Measurements from ENCODE around the gene AKR1C8.

Gene AKR1C8

DNA sequence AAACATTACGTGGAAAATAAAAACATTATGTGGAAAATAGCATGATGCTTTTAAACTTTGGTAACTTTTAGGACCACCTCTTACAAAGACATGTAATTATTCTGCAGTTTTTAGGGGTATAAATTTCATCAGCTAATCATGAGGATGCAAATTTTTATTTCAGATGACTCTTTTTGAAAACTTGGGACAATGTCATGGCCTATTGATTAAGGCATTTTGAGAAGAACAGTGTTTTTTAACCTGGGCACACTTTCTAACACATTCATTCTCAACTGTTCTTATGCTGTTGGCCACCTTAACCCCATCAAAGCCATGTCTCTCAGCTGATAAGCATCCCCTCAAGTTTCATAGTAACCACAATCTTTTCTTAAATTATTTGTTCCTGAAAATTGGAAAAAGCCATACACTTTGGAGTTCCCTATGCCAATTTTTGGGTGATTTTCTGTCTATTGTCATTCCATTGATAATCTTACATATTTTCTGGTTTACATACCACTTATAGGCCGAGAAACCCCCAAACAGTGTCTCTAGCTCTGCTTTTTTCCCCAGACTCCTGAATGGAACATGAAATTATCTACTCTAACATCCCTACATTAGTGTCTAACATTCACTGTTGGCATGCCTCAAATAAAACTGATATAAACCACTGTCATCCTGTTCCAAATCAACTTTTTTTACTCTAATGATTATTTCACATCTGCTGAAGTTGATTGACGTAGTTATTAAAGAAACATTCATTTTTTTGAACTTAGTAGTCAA is 76.1 kb downstream of the AKR1C8 start:
- DNase-seq (ENCODE audit: low read depth, low spot score): no peak

- DNase-seq (ENCODE audit: low read depth, low spot score): no peak
Measured at GRCh38 chr10:5107860-5108526, 77.0 kb downstream of the AKR1C8 start.

DNA sequence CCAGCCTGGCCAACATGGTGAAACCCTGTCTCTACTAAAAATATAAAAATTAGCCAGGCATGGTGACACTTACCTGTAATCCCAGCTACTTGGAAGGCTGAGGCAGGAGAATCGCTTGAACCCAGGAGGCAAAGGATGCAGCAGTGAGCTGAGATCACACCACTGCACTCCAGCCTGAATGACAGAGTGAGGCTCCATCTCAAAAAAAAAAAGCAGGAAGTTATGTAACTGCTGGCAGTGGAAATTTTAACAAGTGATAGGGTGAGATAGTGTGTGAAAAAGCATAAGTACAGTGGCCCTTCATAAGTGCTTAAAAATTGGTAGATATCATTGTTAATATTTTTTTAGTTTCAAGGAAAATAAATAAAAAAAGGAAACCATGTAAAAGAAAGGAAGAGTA is 78.4 kb downstream of the AKR1C8 start:
- DNase-seq (ENCODE audit: low read depth, low spot score): no peak

- DNase-seq (ENCODE audit: low read depth, low spot score): no peak
Measured at GRCh38 chr10:5105626-5106025, 79.3 kb downstream of the AKR1C8 start.

Data from activated naive CD8-positive, alpha-beta T cell treated with anti-CD3 and anti-CD28 coated beads, Interleukin-2, amount 50 U/mL, for 16 hours (primary cell).